Measurements from ENCODE around the gene SPDYE2.
"Not testable (repeated sequence)": the region's sequence is repeated elsewhere in the genome, so short reads cannot be mapped to it uniquely, and the experiment has no call there.

GRCh38 chr7:102577315-102578240 is 26.6 kb downstream of the SPDYE2 start:
- TF ChIP-seq POLR2A (IDR thresholded peaks at IDR 0.05) = not testable (repeated sequence)
- TF ChIP-seq, protein P1, sequence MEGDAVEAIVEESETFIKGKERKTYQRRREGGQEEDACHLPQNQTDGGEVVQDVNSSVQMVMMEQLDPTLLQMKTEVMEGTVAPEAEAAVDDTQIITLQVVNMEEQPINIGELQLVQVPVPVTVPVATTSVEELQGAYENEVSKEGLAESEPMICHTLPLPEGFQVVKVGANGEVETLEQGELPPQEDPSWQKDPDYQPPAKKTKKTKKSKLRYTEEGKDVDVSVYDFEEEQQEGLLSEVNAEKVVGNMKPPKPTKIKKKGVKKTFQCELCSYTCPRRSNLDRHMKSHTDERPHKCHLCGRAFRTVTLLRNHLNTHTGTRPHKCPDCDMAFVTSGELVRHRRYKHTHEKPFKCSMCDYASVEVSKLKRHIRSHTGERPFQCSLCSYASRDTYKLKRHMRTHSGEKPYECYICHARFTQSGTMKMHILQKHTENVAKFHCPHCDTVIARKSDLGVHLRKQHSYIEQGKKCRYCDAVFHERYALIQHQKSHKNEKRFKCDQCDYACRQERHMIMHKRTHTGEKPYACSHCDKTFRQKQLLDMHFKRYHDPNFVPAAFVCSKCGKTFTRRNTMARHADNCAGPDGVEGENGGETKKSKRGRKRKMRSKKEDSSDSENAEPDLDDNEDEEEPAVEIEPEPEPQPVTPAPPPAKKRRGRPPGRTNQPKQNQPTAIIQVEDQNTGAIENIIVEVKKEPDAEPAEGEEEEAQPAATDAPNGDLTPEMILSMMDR (IDR thresholded peaks at IDR 0.05) = not testable (repeated sequence)
